NB4 (cell line): Measurements from ENCODE around the gene IFI27L2.

Source experiments
- CTCF ChIP-seq: IDR thresholded peaks from one replicate; pipeline ENCODE4 v1.5.1; 2012; ENCODE audit warnings: low read depth, low read length
- POLR2A ChIP-seq: IDR thresholded peaks from 2 replicates; pipeline ENCODE4 v1.6.1; 2011; ENCODE audit warnings: mild to moderate bottlenecking; ENCODE audit not compliant: insufficient read length; ENCODE audit errors: extremely low read depth

- TF ChIP-seq CTCF (no peak), POLR2A (no peak)
Observed at GRCh38 chr14:94124582-94125377, 4.6 kb downstream of the IFI27L2 start.
